CD4-positive, alpha-beta T cell treated with Interleukin-4 for 1 hour (primary cell): ENCODE results near the gene TANC2.

Experiments
- DNase-seq, 2 donors: peaks; one replicate each; pipeline ENCODE4 v3.0.0-alpha.2; 2020 to 2022

TANC2 gene

GRCh38 chr17:63015824-63016223 lies 49.8 kb downstream of the TANC2 start:
- no peak for DNase-seq
